ENCODE measurements around the gene AIF1. TPM values are rescaled to one million over a fixed set of nuclear protein-coding genes. Genes with fewer than 3 reads are reported as not detected.
"Not testable (repeated sequence)": the region's sequence is repeated elsewhere in the genome, so short reads cannot be mapped to it uniquely, and the experiment has no call there.

Gene AIF1
- total RNA-seq, 1 donor from 2014 or later = 3.8 TPM

- H3K4me3 Mint-ChIP-seq = no peak overlapping the region
- H3K27ac Mint-ChIP-seq = no peak overlapping the region
- no peak for DNase-seq (ENCODE audit: extremely low spot score, unreplicated experiment)
These were observed 29.5 kb upstream of the AIF1 start for GRCh38 chr6:31585491-31585890.

DNA sequence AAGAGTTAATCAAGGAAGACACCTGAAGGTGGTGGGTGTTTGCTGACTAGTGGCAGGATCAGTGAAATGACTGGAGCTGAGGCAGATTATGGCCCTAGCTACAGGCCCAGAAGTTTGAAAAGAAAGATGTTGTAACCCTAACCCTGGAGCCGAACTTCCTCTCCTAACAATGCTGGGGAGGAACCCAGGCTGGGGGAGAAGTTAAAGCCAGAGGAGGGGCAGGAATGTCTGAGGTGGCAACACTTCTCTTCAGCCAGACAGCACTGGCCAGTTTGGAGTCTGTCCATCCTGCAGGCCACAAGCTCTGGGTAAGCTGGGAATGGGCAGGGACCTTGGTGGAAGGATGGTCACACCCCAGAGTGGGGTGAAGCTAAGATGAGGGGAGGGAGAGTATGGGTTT is 29.0 kb upstream of the AIF1 start, which contains the start of gene LST1:
Gene LST1, plus strand, starts transcription at position 270 of the 400 bp plus-strand sequence. CDS start 1,023 bp downstream, outside the sequence.
- Mint-ChIP-seq H3K36me3 (no peaks in the 10 kb centered on the region), H3K4me3 (no peak within 1 kb of the TSS), H3K27ac (no peak within 1 kb of the TSS), H3K27me3 (peaks cover 33% of the 10 kb centered on the region), H3K4me1 (ENCODE audit: unreplicated experiment) (peaks cover 4% of the 10 kb centered on the region), H3K9me3 (no peaks in the 10 kb centered on the region)
- no peak for DNase-seq (ENCODE audit: extremely low spot score, unreplicated experiment)
- no peak for TF ChIP-seq CTCF (conservative IDR thresholded peaks at IDR 0.05)

More at GRCh38 chr6:31585491-31585890, 29.5 kb upstream of the AIF1 start:
- Mint-ChIP-seq H3K36me3 (no peaks in the 10 kb centered on the region), H3K27me3 (peaks cover 35% of the 10 kb centered on the region), H3K4me1 (ENCODE audit: unreplicated experiment) (peaks cover 7% of the 10 kb centered on the region), H3K9me3 (no peaks in the 10 kb centered on the region)
- peak; percentile 63 for TF ChIP-seq CTCF (conservative IDR thresholded peaks at IDR 0.05)

GRCh38 chr6:31586599-31587281 is 28.3 kb upstream of the AIF1 start:
- no peak for DNase-seq (ENCODE audit: extremely low spot score, unreplicated experiment)
- no peak for TF ChIP-seq CTCF (conservative IDR thresholded peaks at IDR 0.05)
- no peak overlapping the region for H3K4me3 Mint-ChIP-seq
- H3K27ac Mint-ChIP-seq = no peak overlapping the region
- H3K36me3 Mint-ChIP-seq = no peaks in the 10 kb centered on the region
- no peaks in the 10 kb centered on the region for H3K4me1 Mint-ChIP-seq (ENCODE audit: unreplicated experiment)
- H3K9me3 Mint-ChIP-seq = no peaks in the 10 kb centered on the region
- peaks cover 26% of the 10 kb centered on the region for H3K27me3 Mint-ChIP-seq

- no peaks in the 10 kb centered on the region for H3K36me3 Mint-ChIP-seq
- DNase-seq (ENCODE audit: extremely low spot score, unreplicated experiment) = no peak
- peak overlapping the region; percentile 62 for H3K27ac Mint-ChIP-seq
- H3K4me3 Mint-ChIP-seq = no peak overlapping the region
- no peak for TF ChIP-seq CTCF (conservative IDR thresholded peaks at IDR 0.05)
- H3K4me1 Mint-ChIP-seq (ENCODE audit: unreplicated experiment) = no peaks in the 10 kb centered on the region
- H3K9me3 Mint-ChIP-seq = no peaks in the 10 kb centered on the region
- peaks cover 17% of the 10 kb centered on the region for H3K27me3 Mint-ChIP-seq
These were observed 26.9 kb upstream of the AIF1 start for GRCh38 chr6:31587791-31588777.

DNA sequence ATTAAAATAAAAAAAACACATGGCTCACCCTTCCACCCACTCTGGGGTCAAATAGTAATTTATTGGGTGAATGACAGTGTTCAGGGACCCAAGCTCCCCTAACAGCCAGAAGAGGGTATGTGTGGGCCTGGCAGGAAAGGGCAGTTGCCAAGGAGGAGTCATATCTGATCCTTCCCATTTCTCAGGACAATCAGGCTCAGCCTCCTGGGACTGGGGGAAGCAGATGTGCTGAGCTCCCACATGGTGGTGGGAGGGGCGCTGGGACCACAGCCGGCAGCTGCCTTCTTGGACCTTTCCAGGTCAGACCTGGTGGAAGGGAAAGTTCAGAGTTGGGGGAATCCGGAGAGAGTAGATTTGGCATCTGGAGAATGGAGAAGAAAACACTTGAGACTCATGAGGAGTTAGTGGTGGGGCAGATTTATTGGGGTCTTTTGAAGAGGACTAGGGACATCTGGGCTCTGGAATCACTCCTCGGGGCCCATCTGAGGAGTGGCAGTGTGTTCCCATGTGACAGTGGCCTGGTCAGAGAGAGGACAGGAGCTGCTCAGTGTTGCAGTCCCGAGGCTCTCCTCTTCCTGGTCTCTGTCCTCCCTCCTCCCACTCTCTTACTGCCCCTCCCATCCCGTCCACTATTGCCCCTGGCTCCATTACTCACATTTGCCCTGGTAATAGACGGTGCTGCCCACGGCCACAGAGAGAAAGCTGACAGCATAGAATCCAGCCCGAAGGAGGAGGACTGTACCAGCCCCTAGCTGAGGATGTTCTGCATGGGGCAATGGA is 26.0 kb upstream of the AIF1 start:
- TF ChIP-seq CTCF (conservative IDR thresholded peaks at IDR 0.05) = no peak
- no peaks in the 10 kb centered on the region for H3K36me3 Mint-ChIP-seq
- H3K4me1 Mint-ChIP-seq (ENCODE audit: unreplicated experiment) = no peaks in the 10 kb centered on the region
- no peak overlapping the region for H3K27ac Mint-ChIP-seq
- no peaks in the 10 kb centered on the region for H3K9me3 Mint-ChIP-seq
- H3K4me3 Mint-ChIP-seq = no peak overlapping the region
- no peak for DNase-seq (ENCODE audit: extremely low spot score, unreplicated experiment)
- H3K27me3 Mint-ChIP-seq = peaks cover 14% of the 10 kb centered on the region

DNA sequence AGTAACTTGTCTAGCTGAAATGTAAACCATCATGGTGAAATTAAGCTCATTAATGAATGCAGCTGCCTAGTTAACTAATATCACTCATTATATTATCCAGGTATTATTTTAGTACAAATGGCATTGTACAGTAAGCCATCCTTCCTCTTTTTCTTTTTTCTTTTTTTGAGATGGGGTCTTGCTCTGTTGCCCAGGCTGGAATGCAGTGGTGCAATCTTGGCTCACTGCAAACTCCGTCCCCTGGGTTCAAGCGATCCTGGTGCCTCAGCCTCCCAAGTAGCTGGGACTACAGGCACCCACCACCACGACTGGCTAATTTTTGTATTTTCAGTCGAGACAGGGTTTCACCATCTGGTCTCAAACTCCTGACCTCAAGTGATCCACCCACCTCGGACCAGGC is 24.3 kb upstream of the AIF1 start:
- not testable (repeated sequence) for H3K4me3 Mint-ChIP-seq; H3K4me1 Mint-ChIP-seq (ENCODE audit: unreplicated experiment); DNase-seq (ENCODE audit: extremely low spot score, unreplicated experiment); H3K36me3 Mint-ChIP-seq; H3K27ac Mint-ChIP-seq; H3K9me3 Mint-ChIP-seq
- peaks cover 11% of the 10 kb centered on the region for H3K27me3 Mint-ChIP-seq

Data from type B pancreatic cell (in vitro differentiated cells).